Fibroblast of lung (primary cell): Measurements from ENCODE around the gene RILPL2.
"Not testable (repeated sequence)": the region's sequence is repeated elsewhere in the genome, so short reads cannot be mapped to it uniquely, and the experiment has no call there.

Source experiments
- EZH2 ChIP-seq: IDR thresholded peaks from 2 replicates; pipeline ENCODE4 v1.5.1; 2012; ENCODE audit warnings: low read length, control low read depth, mild to moderate bottlenecking; ENCODE audit errors: missing control alignments
- TF ChIP-seq, protein P1 (sequence below), 2 donors: IDR thresholded peaks in 1 of 2; conservative IDR thresholded peaks in 1 of 2; 1 replicate in 1 of 2; 2 replicates in 1 of 2; pipeline ENCODE4 v1.5.1; 2011 to 2012; ENCODE audit warnings: low read length in 2 of 2, control low read depth in 1 of 2, inconsistent platforms in 1 of 2, low read depth in 1 of 2, mild to moderate bottlenecking in 1 of 2

GRCh38 chr12:123407934-123408333, 28.6 kb downstream of the RILPL2 start:
- TF ChIP-seq, protein P1, sequence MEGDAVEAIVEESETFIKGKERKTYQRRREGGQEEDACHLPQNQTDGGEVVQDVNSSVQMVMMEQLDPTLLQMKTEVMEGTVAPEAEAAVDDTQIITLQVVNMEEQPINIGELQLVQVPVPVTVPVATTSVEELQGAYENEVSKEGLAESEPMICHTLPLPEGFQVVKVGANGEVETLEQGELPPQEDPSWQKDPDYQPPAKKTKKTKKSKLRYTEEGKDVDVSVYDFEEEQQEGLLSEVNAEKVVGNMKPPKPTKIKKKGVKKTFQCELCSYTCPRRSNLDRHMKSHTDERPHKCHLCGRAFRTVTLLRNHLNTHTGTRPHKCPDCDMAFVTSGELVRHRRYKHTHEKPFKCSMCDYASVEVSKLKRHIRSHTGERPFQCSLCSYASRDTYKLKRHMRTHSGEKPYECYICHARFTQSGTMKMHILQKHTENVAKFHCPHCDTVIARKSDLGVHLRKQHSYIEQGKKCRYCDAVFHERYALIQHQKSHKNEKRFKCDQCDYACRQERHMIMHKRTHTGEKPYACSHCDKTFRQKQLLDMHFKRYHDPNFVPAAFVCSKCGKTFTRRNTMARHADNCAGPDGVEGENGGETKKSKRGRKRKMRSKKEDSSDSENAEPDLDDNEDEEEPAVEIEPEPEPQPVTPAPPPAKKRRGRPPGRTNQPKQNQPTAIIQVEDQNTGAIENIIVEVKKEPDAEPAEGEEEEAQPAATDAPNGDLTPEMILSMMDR (conservative IDR thresholded peaks at IDR 0.05 in 1 of 2, IDR thresholded peaks at IDR 0.05 in 1 of 2; ENCODE audit: low read depth in 1 of 2, low read length in 2 of 2): not testable (repeated sequence)
- TF ChIP-seq EZH2: not testable (repeated sequence)
